ENCODE data around the gene QPCTL.

DNA sequence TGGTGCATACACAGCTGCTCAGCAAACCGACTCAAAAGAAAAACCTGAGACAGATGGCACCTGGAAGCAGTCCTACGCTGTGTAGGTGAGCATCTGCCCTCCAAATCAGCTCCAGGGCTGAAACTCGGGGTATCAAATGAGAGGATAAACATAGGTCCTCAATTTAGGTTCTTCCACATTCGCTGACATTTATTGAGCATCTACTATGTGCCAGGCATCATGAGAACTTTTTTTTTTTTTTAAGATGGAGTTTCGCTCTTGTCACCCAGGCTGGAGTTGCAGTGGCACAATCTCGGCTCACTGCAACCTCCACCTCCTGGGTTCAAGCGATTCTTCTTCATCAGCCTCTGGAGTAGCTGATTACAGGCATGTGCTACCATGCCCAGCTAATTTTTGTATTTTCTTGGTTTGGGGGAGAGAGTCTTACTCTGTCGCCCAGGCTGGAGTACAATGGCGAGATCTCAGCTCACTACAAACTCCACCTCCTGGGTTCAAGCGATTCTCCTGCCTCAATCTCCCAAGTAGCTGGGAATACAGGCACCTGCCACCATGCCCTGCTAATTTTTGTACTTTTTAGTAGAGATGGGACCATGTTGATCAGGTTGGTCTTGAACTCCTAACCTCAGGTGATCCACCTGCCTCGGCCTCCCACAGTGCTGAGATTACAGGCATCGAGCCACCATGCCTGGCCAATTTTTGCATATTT is 13.4 kb downstream of the QPCTL start:
- TF ChIP-seq, protein P1, sequence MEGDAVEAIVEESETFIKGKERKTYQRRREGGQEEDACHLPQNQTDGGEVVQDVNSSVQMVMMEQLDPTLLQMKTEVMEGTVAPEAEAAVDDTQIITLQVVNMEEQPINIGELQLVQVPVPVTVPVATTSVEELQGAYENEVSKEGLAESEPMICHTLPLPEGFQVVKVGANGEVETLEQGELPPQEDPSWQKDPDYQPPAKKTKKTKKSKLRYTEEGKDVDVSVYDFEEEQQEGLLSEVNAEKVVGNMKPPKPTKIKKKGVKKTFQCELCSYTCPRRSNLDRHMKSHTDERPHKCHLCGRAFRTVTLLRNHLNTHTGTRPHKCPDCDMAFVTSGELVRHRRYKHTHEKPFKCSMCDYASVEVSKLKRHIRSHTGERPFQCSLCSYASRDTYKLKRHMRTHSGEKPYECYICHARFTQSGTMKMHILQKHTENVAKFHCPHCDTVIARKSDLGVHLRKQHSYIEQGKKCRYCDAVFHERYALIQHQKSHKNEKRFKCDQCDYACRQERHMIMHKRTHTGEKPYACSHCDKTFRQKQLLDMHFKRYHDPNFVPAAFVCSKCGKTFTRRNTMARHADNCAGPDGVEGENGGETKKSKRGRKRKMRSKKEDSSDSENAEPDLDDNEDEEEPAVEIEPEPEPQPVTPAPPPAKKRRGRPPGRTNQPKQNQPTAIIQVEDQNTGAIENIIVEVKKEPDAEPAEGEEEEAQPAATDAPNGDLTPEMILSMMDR (IDR thresholded peaks at IDR 0.05) = no peak
- TF ChIP-seq POLR2A (IDR thresholded peaks at IDR 0.05) = no peak

Measured in thyroid gland (tissue), 4 donors.